PFSK-1 (cell line): ENCODE measurements around the gene JAKMIP2.

ENCODE experiments used
- FOXP2 ChIP-seq: optimal IDR thresholded peaks from 2 replicates; pipeline ENCODE3; 2011; ENCODE audit warnings: borderline replicate concordance, control low read depth, inconsistent platforms; ENCODE audit not compliant: insufficient read depth; ENCODE audit errors: extremely low read length, extremely low read depth
- POLR2AphosphoS5 ChIP-seq: IDR thresholded peaks from 2 replicates; pipeline ENCODE4 v1.6.1; 2012; ENCODE audit warnings: low read depth, mild to moderate bottlenecking, control low read depth, low read length, moderate library complexity
- SIN3A ChIP-seq: IDR thresholded peaks from 2 replicates; pipeline ENCODE4 v1.6.1; 2012; ENCODE audit warnings: mild to moderate bottlenecking, low read length, moderate library complexity, borderline replicate concordance; ENCODE audit not compliant: insufficient read depth
- TAF1 ChIP-seq: IDR thresholded peaks from 2 replicates; pipeline ENCODE4 v1.6.1; 2012; ENCODE audit warnings: low read length, control low read depth, borderline replicate concordance; ENCODE audit not compliant: insufficient read depth
- TF ChIP-seq, protein P1 (sequence below), 2 experiments: IDR thresholded peaks; 2 replicates each; pipeline versions ENCODE4 v1.6.1 to v1.8.0; 2011 to 2012; ENCODE audit warnings: low read depth in 2 of 2, low read length in 2 of 2, control low read depth in 1 of 2, inconsistent platforms in 1 of 2, mild to moderate bottlenecking in 1 of 2, moderate library complexity in 1 of 2; ENCODE audit not compliant: insufficient read depth in 1 of 2

DNA sequence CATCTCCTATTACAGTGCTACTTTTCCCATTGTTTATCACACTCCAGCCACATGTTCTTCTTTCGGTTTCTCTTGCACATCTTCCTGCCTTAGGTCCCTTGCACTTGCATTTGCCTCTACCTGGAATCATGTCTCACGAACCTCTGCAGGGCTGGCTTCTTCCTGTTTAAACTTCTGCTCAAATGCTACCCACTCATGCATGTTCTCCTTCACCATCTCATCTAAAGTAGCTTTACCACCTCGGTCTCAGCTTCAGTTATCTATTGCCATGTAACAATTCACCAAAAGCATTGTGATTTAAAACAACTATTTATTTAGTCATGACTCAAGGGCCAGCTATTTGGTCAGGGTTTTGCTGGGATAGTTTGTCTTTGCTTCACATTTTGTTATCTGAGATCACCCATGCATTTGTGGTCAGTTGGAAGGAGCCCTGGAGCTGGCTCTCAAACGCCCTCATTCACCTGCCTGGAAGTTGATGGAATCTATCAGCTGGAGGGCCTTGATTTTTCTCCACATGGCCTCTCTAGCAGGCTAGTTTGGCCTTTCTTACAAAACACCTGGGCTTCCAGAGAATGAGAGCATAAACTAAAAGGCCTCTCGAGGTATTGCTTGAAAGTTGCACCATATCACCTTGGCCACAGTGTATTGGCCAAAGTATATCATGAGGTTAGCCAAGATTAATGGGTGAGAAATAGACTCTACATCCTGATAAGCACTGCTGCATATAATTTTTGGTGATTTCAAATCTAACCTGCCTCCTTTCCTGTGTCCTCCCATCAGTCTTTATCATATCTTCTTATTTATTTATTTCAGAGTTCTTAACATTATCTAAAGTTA lies 27.5 kb upstream of the JAKMIP2 start:
- TF ChIP-seq SIN3A (no peak), POLR2AphosphoS5 (no peak), TAF1 (no peak), FOXP2 (no peak)
- TF ChIP-seq, protein P1, sequence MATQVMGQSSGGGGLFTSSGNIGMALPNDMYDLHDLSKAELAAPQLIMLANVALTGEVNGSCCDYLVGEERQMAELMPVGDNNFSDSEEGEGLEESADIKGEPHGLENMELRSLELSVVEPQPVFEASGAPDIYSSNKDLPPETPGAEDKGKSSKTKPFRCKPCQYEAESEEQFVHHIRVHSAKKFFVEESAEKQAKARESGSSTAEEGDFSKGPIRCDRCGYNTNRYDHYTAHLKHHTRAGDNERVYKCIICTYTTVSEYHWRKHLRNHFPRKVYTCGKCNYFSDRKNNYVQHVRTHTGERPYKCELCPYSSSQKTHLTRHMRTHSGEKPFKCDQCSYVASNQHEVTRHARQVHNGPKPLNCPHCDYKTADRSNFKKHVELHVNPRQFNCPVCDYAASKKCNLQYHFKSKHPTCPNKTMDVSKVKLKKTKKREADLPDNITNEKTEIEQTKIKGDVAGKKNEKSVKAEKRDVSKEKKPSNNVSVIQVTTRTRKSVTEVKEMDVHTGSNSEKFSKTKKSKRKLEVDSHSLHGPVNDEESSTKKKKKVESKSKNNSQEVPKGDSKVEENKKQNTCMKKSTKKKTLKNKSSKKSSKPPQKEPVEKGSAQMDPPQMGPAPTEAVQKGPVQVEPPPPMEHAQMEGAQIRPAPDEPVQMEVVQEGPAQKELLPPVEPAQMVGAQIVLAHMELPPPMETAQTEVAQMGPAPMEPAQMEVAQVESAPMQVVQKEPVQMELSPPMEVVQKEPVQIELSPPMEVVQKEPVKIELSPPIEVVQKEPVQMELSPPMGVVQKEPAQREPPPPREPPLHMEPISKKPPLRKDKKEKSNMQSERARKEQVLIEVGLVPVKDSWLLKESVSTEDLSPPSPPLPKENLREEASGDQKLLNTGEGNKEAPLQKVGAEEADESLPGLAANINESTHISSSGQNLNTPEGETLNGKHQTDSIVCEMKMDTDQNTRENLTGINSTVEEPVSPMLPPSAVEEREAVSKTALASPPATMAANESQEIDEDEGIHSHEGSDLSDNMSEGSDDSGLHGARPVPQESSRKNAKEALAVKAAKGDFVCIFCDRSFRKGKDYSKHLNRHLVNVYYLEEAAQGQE (IDR thresholded peaks at IDR 0.05; ENCODE audit: insufficient read depth in 1 of 2, low read depth in 2 of 2, low read length in 2 of 2), result no peak
